H1 (cell line): ENCODE data around the gene PTPA. TPM values are rescaled to one million over a fixed set of nuclear protein-coding genes. Genes with fewer than 3 reads are reported as not detected.

Source experiments
- CBX5 ChIP-seq: fragments of 300-800, 300-1000 bp; sonication (generic); IDR thresholded peaks from 2 replicates; pipeline ENCODE4 v1.7.1; 2016; ENCODE audit warnings: antibody characterized with exemption, low read length, low read depth
- CHD2 ChIP-seq: IDR thresholded peaks from 2 replicates; pipeline ENCODE4 v1.6.1; 2012; ENCODE audit warnings: low read length, improper control_type of control experiment
- CREB1 ChIP-seq: IDR thresholded peaks from 2 replicates; pipeline ENCODE4 v1.6.1; 2012; ENCODE audit warnings: inconsistent platforms
- CTBP2 ChIP-seq: IDR thresholded peaks from 2 replicates; pipeline ENCODE4 v1.7.0; 2011; ENCODE audit warnings: borderline replicate concordance, mild to moderate bottlenecking, moderate library complexity, mixed read lengths, low read length; ENCODE audit not compliant: insufficient read depth, insufficient read length
- EGR1 ChIP-seq: IDR thresholded peaks from 2 replicates; pipeline ENCODE4 v1.6.1; 2011; ENCODE audit warnings: low read depth, low read length, borderline replicate concordance
- EZH2 ChIP-seq: fragments of 200-600 bp; sonication (generic); IDR thresholded peaks from 2 replicates; pipeline ENCODE4 v1.7.1; 2012; ENCODE audit warnings: low read depth, mild to moderate bottlenecking, moderate library complexity, low read length, inconsistent platforms; ENCODE audit not compliant: severe bottlenecking
- GTF2F1 ChIP-seq: IDR thresholded peaks from 2 replicates; pipeline ENCODE4 v1.6.1; 2012; ENCODE audit warnings: low read depth, low read length, improper control_type of control experiment, borderline replicate concordance
- HDAC2 ChIP-seq, 2 experiments: fragments of 300-600 bp in 1 of 2; sonication (generic) in 1 of 2; IDR thresholded peaks; 2 replicates each; pipeline ENCODE4 v1.6.1; 2011 to 2012; ENCODE audit warnings: low read depth in 2 of 2, low read length in 2 of 2, mild to moderate bottlenecking in 2 of 2, moderate library complexity in 2 of 2, borderline replicate concordance in 1 of 2, inconsistent platforms in 1 of 2
- KDM1A ChIP-seq: fragments of 200-600, 300-600 bp; sonication (generic); IDR thresholded peaks from 2 replicates; pipeline ENCODE4 v1.7.1; 2016; ENCODE audit warnings: mild to moderate bottlenecking, low read length, borderline replicate concordance
- KDM4A ChIP-seq: IDR thresholded peaks from one replicate; pipeline ENCODE4 v1.7.1; 2012; ENCODE audit warnings: low read depth, mild to moderate bottlenecking, moderate library complexity, low read length, inconsistent platforms; ENCODE audit not compliant: severe bottlenecking
- MAFK ChIP-seq: IDR thresholded peaks from 2 replicates; pipeline ENCODE4 v1.6.1; 2012; ENCODE audit warnings: low read depth, mild to moderate bottlenecking, improper control_type of control experiment, low read length
- NANOG ChIP-seq: IDR thresholded peaks from 2 replicates; pipeline ENCODE4 v1.6.1; 2011; ENCODE audit warnings: low read length, low read depth, mild to moderate bottlenecking, inconsistent platforms; ENCODE audit not compliant: insufficient read depth, poor library complexity, severe bottlenecking
- POLR2AphosphoS5 ChIP-seq: IDR thresholded peaks from 2 replicates; pipeline ENCODE4 v1.6.1; 2011; ENCODE audit warnings: low read depth, low read length
- RBBP5 ChIP-seq: IDR thresholded peaks from 2 replicates; pipeline ENCODE4 v1.7.1; 2012; ENCODE audit warnings: low read depth, mild to moderate bottlenecking, inconsistent platforms, low read length, moderate library complexity, borderline replicate concordance
- RNF2 ChIP-seq: fragments of 200-900, 300-1000 bp; sonication (generic); IDR thresholded peaks from 2 replicates; pipeline ENCODE4 v1.7.1; 2016; ENCODE audit warnings: borderline replicate concordance, low read depth, mild to moderate bottlenecking, antibody characterized with exemption, low read length; ENCODE audit not compliant: poor library complexity, severe bottlenecking; ENCODE audit errors: missing control alignments
- RXRA ChIP-seq: IDR thresholded peaks from 2 replicates; pipeline ENCODE4 v1.6.1; 2011; ENCODE audit warnings: low read depth, mild to moderate bottlenecking, low read length, moderate library complexity; ENCODE audit not compliant: insufficient read depth
- SP1 ChIP-seq: IDR thresholded peaks from 2 replicates; pipeline ENCODE4 v1.6.1; 2011; ENCODE audit warnings: low read depth, low read length
- SUZ12 ChIP-seq: fragments of 200-600 bp; sonication (generic); IDR thresholded peaks from 2 replicates; pipeline ENCODE4 v1.6.1; 2012; ENCODE audit warnings: mild to moderate bottlenecking, inconsistent platforms, low read length, moderate library complexity, mixed read lengths
- TCF12 ChIP-seq: IDR thresholded peaks from 2 replicates; pipeline ENCODE4 v1.6.1; 2011; ENCODE audit warnings: low read depth, mild to moderate bottlenecking, low read length
- polyA plus RNA-seq, 7 experiments: library from polyadenylated mRNA; depleted of rRNA in 3 of 7; stranded (reverse) in 5 of 7; unstranded in 2 of 7; fragments of >200 nt in 5 of 7; fragments of 200-250 nt in 2 of 7; gene quantifications; 1 replicate in 5 of 7; 2 replicates in 1 of 7; 4 replicates in 1 of 7; pipeline versions ENCODE4 v1.2.1 to v1.2.3, GENCODE V29; 2011 to 2013; ENCODE audit warnings: missing spikeins in 2 of 7, mixed read lengths in 2 of 7
- total RNA-seq: library from RNA; stranded (reverse); fragmentation: NEBNext Ultra II Directional; extraction: Animal tissue kit (Norgen Biotek cat#: 25700); gene quantifications from 2 replicates; pipeline ENCODE4 v1.2.1, GENCODE V29; 2021
- TF ChIP-seq, protein P1 (sequence below): IDR thresholded peaks from 2 replicates; pipeline ENCODE4 v1.6.1; 2011; ENCODE audit warnings: low read depth, mild to moderate bottlenecking, low read length; ENCODE audit not compliant: insufficient read depth
- TF ChIP-seq, protein P2 (sequence below): IDR thresholded peaks from 2 replicates; pipeline ENCODE4 v1.6.1; 2012; ENCODE audit warnings: inconsistent platforms
- TF ChIP-seq, protein P3 (sequence below): IDR thresholded peaks from 2 replicates; pipeline ENCODE4 v1.6.1; 2011; ENCODE audit warnings: low read length, improper control_type of control experiment

PTPA gene
- total and polyA plus RNA-seq, 2 of the 8 experiments (the other 6 are each of a cell fraction or from before 2014, with no cell fraction given) = 114 to 145 TPM

DNA sequence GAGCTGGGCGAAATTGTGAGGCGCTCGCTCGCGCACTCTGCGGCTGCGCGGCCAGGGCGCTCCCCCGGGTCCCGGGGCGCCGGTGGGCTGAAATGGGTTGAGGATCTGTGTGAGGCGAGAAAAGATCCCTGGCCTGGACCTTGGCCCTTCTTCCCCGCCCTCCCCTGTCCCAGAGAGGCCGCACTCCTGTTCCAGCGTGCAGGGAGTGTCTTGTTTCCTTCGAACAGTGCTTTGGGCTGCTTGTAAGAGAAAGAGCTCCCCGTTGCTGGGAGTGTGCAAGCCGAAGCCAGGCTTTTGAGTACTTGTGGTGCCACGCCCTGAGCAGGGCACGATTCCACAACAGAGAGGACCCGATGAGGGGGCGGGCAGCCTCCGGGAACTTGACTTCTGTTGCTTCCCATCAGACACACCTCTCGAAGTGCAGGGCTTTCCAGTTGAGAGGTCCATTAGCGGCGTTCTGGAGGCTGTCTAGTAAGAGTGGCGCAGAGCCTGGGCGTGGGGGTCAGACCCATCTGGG is 29.8 kb upstream of the PTPA start (continued):
- TF ChIP-seq, protein P1, sequence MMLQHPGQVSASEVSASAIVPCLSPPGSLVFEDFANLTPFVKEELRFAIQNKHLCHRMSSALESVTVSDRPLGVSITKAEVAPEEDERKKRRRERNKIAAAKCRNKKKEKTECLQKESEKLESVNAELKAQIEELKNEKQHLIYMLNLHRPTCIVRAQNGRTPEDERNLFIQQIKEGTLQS = 0 out of 2 replicates have a peak, but pooled peaks have one; percentile 37
- TF ChIP-seq SP1 (no peak), NANOG (no peak), MAFK (no peak), CHD2 (no peak), RNF2 (no peak), SUZ12 (no peak), POLR2AphosphoS5 (no peak), GTF2F1 (no peak), CTBP2 (no peak), KDM1A (peak; percentile 87; the same call in 1 of the 2 replicates), RBBP5 (no peak; the same call in 1 of the 2 replicates), HDAC2 (IDR thresholded peaks at IDR 0.05; ENCODE audit: borderline replicate concordance in 1 of 2, low read depth in 2 of 2, low read length in 2 of 2) (no peak), EGR1 (no peak), RXRA (no peak), EZH2 (no peak), KDM4A (no peak), CBX5 (no peak), CREB1 (no peak), TCF12 (no peak)
- TF ChIP-seq, protein P2, sequence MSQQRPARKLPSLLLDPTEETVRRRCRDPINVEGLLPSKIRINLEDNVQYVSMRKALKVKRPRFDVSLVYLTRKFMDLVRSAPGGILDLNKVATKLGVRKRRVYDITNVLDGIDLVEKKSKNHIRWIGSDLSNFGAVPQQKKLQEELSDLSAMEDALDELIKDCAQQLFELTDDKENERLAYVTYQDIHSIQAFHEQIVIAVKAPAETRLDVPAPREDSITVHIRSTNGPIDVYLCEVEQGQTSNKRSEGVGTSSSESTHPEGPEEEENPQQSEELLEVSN = no peak
- TF ChIP-seq, protein P3, sequence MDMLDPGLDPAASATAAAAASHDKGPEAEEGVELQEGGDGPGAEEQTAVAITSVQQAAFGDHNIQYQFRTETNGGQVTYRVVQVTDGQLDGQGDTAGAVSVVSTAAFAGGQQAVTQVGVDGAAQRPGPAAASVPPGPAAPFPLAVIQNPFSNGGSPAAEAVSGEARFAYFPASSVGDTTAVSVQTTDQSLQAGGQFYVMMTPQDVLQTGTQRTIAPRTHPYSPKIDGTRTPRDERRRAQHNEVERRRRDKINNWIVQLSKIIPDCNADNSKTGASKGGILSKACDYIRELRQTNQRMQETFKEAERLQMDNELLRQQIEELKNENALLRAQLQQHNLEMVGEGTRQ = no peak
